HEK293T (cell line): ENCODE measurements around the gene OR13J1.

ENCODE experiments used
- CTCF ChIA-PET: fragments of 350-600 bp; formaldehyde crosslinking; extraction: SDS; loops from one replicate; lab custom pipeline; 2021; ENCODE audit warnings: antibody characterized with exemption, inconsistent platforms; lab: Yijun Ruan, JAX
- POLR2A ChIA-PET: fragments of 350-600 bp; formaldehyde crosslinking; extraction: SDS; loops from one replicate; lab custom pipeline; 2020; ENCODE audit warnings: antibody characterized with exemption, inconsistent platforms; lab: Yijun Ruan, JAX
- DNase-seq: peaks from one replicate; pipeline ENCODE4 v3.0.0; 2012; ENCODE audit warnings: mixed read lengths; ENCODE audit errors: extremely low spot score
- ARNT ChIP-seq: fragments of 450-650 bp; IDR thresholded peaks from 2 replicates; pipeline ENCODE4 v1.6.1; 2017; ENCODE audit warnings: mild to moderate bottlenecking
- BHLHE40 ChIP-seq: fragments of 450-650 bp; IDR thresholded peaks from 2 replicates; pipeline ENCODE4 v1.6.1; 2016; ENCODE audit warnings: mild to moderate bottlenecking, moderate library complexity, borderline replicate concordance
- CTBP1 ChIP-seq: fragments of 450-650 bp; IDR thresholded peaks from 2 replicates; pipeline ENCODE4 v1.6.1; 2016; ENCODE audit warnings: borderline replicate concordance
- ELF4 ChIP-seq: fragments of 450-650 bp; IDR thresholded peaks from 2 replicates; pipeline ENCODE4 v1.6.1; 2017; ENCODE audit warnings: antibody characterized with exemption
- FOXA1 ChIP-seq: fragments of 450-650 bp; IDR thresholded peaks from 2 replicates; pipeline ENCODE4 v1.6.1; 2016; ENCODE audit warnings: mild to moderate bottlenecking
- FOXK2 ChIP-seq: fragments of 450-650 bp; IDR thresholded peaks from 2 replicates; pipeline ENCODE4 v1.6.1; 2016; ENCODE audit warnings: mild to moderate bottlenecking
- FOXM1 ChIP-seq: fragments of 450-650 bp; IDR thresholded peaks from 2 replicates; pipeline ENCODE4 v1.6.1; 2017; ENCODE audit warnings: mild to moderate bottlenecking, borderline replicate concordance
- HDGF ChIP-seq: fragments of 450-650 bp; IDR thresholded peaks from 2 replicates; pipeline ENCODE4 v1.6.1; 2017; ENCODE audit warnings: antibody characterized with exemption, borderline replicate concordance
- L3MBTL2 ChIP-seq: fragments of 450-650 bp; conservative IDR thresholded peaks from 2 replicates; pipeline ENCODE4 v1.6.1; 2016; ENCODE audit warnings: mild to moderate bottlenecking
- LEF1 ChIP-seq: fragments of 450-650 bp; IDR thresholded peaks from 2 replicates; pipeline ENCODE4 v1.6.1; 2017; ENCODE audit warnings: mild to moderate bottlenecking, borderline replicate concordance
- NFRKB ChIP-seq: fragments of 450-650 bp; IDR thresholded peaks from 2 replicates; pipeline ENCODE4 v1.6.1; 2016; ENCODE audit warnings: mild to moderate bottlenecking, moderate library complexity
- PKNOX1 ChIP-seq: fragments of 450-650 bp; IDR thresholded peaks from 2 replicates; pipeline ENCODE4 v1.6.1; 2016
- SP1 ChIP-seq: fragments of 450-650 bp; IDR thresholded peaks from 2 replicates; pipeline ENCODE4 v1.6.1; 2017
- SUZ12 ChIP-seq: fragments of 450-650 bp; IDR thresholded peaks from 2 replicates; pipeline ENCODE4 v1.6.1; 2016; ENCODE audit warnings: mild to moderate bottlenecking
- TARDBP ChIP-seq: fragments of 450-650 bp; IDR thresholded peaks from 2 replicates; pipeline ENCODE4 v1.6.1; 2016
- ZNF384 ChIP-seq: fragments of 450-650 bp; IDR thresholded peaks from 2 replicates; pipeline ENCODE4 v1.6.1; 2016

The OR13J1 gene

DNA sequence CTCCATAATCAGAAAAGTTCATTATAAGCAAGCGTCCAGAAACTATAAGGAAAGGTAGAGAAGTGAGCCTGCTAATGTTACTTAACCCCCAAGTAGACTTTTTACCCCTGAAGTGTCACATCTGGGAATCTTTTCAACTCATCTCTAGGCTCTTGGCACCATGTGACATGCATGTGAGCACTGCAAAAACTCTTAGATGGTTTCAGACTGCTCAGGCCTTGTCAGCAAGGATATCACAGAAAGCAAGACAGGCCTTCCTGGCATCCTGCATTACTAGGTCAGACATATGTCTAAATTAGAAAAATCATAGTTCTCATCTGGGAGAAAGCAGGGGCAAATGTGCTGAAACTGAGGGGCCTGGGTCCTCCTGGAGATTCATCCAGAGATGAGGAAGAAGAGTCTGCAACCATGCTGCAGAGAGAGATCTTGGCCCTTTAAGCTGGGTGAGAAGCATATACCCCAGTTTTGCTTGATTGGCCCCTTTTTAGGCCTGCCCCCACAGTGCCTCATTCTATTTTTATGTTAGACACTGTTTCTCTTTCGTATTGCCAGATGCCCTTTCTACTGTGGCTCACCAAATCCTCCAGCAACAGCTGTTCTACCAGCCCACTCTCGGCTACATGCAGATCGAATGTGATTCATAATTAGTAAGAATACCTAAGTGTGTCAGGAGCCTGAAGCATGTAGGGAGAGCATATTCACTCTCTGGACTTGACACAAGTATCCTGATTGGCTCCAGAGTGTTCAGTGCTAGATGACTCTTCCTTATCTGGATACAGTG is 22.2 kb downstream of the OR13J1 start:
- POLR2A ChIA-PET, result no interaction called here
- CTCF ChIA-PET, result no interaction called here
- no peak for TF ChIP-seq LEF1
- no peak for DNase-seq

GRCh38 chr9:35845824-35846771 is 24.1 kb downstream of the OR13J1 start:
- POLR2A ChIA-PET, result interaction anchor here (1.0 kb wide), 1 partner anchor 32 kb away, joined by 3 read pairs; no protein-coding TSS in a partner anchor
- CTCF ChIA-PET, result interaction anchor here (0.7 kb wide), 1 partner anchor 11 kb away, joined by 4 read pairs; no protein-coding TSS in a partner anchor
- DNase-seq, result no peak
- no peak for TF ChIP-seq L3MBTL2
- no peak for TF ChIP-seq SUZ12
- TF ChIP-seq ARNT, result no peak
- no peak for TF ChIP-seq FOXK2
- TF ChIP-seq FOXA1, result no peak
- no peak for TF ChIP-seq PKNOX1
- no peak for TF ChIP-seq ZNF384
- no peak for TF ChIP-seq ELF4
- TF ChIP-seq SP1, result no peak

DNA sequence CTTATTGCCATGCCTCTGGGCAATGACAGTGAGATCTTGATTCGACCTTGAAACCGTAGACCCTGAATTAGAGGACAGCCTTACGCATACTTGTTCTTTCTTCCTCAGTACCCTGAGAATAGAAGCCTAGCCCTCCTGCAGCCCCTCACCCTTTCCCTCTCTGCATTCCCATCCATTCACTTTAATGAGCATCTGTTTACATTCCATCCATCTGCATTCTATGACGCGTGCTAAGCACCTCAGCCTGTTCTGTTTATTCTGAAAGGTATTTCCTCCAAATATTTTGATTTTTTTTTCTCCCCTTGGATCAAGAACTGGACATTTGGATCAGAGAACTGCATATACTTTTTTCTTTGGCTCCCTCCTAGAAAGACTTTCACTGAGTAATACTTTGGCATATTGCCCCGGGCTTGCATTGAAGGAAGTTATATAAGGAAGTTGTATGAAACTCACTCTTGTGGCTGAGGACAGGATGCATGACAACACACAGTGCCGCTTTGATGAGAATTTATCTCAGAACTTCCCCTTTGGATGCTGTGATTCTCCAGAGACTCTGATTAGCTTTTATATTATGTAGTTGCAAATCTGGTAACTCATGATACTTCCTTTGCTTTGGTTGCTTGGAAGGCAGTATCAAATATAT is 25.5 kb downstream of the OR13J1 start:
- CTCF ChIA-PET, result no interaction called here

DNA sequence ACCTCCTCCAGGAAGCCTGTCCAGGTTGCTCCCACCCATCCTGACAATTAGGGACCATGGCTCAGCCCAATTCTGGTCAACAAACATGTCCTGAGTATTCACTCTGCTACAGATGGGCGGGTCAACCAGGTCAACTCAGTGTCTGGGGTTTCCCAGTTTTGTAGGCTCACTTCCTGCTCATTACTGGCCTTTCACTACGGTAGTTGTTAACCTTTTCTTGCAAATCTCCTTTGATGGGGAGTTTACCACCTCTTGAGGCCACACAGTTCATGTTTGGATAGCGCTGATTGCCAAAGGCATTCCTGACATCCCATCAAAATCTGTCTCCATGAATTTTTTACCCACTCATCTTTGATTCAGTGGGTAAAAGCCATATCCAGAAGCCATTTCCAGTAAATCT is 27.4 kb downstream of the OR13J1 start:
- ChIA-PET CTCF (no interaction called here), POLR2A (no interaction called here)
- no peak for DNase-seq
- no peak for TF ChIP-seq FOXM1
- no peak for TF ChIP-seq FOXK2
- no peak for TF ChIP-seq SUZ12
- no peak for TF ChIP-seq ELF4
- no peak for TF ChIP-seq L3MBTL2
- no peak for TF ChIP-seq NFRKB
- no peak for TF ChIP-seq SP1
- TF ChIP-seq FOXA1, result no peak
- no peak for TF ChIP-seq HDGF
- no peak for TF ChIP-seq ARNT
- TF ChIP-seq ZNF384, result no peak
- TF ChIP-seq CTBP1, result no peak
- TF ChIP-seq PKNOX1, result no peak

More for the DNA sequence above, 25.5 kb downstream of the OR13J1 start:
- POLR2A ChIA-PET, result no interaction called here
- TF ChIP-seq CTBP1 (no peak), ARNT (no peak), LEF1 (no peak), TARDBP (no peak), HDGF (no peak), FOXA1 (no peak), FOXM1 (no peak), SP1 (no peak), L3MBTL2 (no peak), ELF4 (no peak), NFRKB (no peak), FOXK2 (no peak), PKNOX1 (no peak), BHLHE40 (no peak), ZNF384 (no peak), SUZ12 (no peak)
- no peak for DNase-seq

DNA sequence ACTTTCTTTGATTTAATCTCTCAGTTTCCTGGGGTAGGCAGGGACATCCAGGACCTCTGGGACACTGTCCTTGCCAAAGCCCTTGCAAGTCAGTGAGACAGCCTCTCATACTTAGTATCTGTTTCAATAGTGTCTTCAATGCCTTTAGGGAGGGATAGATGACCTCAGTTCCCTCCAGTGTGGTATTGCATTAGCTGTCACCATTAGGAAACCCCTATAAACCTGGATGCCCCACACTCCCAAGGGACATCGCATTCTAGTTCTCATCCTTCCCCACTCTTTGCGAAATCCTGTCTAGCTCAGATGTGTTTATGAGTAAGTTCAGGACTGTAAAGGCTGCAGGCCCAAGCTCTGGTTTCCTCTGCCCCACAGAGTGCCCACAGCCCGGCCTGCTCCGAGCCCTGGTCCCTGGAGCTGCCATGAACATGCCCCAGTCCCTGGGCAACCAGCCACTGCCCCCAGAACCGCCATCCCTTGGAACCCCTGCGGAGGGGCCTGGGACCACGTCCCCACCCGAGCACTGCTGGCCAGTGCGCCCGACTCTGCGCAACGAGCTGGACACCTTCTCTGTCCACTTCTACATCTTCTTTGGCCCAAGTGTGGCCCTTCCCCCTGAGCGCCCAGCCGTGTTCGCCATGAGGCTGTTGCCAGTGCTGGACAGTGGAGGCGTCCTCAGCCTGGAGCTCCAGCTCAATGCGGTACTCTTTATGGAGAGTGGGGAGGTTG is 28.0 kb downstream of the OR13J1 start:
- DNase-seq, result no peak
- ChIA-PET CTCF (no interaction called here), POLR2A (no interaction called here)
- TF ChIP-seq TARDBP (no peak), BHLHE40 (no peak), NFRKB (no peak), FOXK2 (no peak), SUZ12 (no peak), FOXM1 (no peak), ARNT (no peak), ELF4 (no peak), LEF1 (no peak), CTBP1 (no peak), L3MBTL2 (no peak), ZNF384 (no peak)
